Activated T-helper 1 cell treated with anti-CD3 and anti-CD28 coated beads, Interleukin-2, amount 50 U/mL, for 16 hours (primary cell): Measurements from ENCODE around the gene SLC16A11.

ENCODE experiments used
- DNase-seq, 2 donors: peaks; one replicate each; pipeline ENCODE4 v3.0.0-alpha.2; 2020; ENCODE audit warnings: low read depth in 1 of 2, low spot score in 1 of 2

SLC16A11 gene

GRCh38 chr17:7027335-7027734 is 16.6 kb downstream of the SLC16A11 start:
- DNase-seq: no peak

GRCh38 chr17:7026471-7027115 is 17.3 kb downstream of the SLC16A11 start:
- no peak for DNase-seq

- DNase-seq: no peak
These were observed 18.6 kb downstream of the SLC16A11 start for GRCh38 chr17:7025245-7025644.

- DNase-seq: no peak
These were observed 19.5 kb downstream of the SLC16A11 start for GRCh38 chr17:7024402-7024785.

- DNase-seq: peak; percentile 87 to 89
These were observed 20.1 kb downstream of the SLC16A11 start for GRCh38 chr17:7023576-7024401.

GRCh38 chr17:7022781-7023571 is 20.9 kb downstream of the SLC16A11 start, which contains the start of gene BCL6B:
BCL6B (plus strand) TSS chr17:7023050; CDS start chr17:7023672, 622 bp downstream.
- DNase-seq: no peak

- DNase-seq: peak; percentile 65 to 68
These were observed 21.7 kb downstream of the SLC16A11 start for GRCh38 chr17:7021993-7022778.

GRCh38 chr17:7020894-7021664 is 22.8 kb downstream of the SLC16A11 start:
- no peak for DNase-seq

- DNase-seq: no peak
These were observed 23.9 kb downstream of the SLC16A11 start for GRCh38 chr17:7019839-7020519.

- DNase-seq: no peak
These were observed 24.5 kb downstream of the SLC16A11 start for GRCh38 chr17:7019367-7019766.

GRCh38 chr17:7018331-7018964 is 25.4 kb downstream of the SLC16A11 start:
- no peak for DNase-seq

- no peak for DNase-seq
These were observed 26.1 kb downstream of the SLC16A11 start for GRCh38 chr17:7017827-7018200.

- no peak for DNase-seq
These were observed 26.7 kb downstream of the SLC16A11 start for GRCh38 chr17:7016886-7017826.

- no peak for DNase-seq
These were observed 27.5 kb downstream of the SLC16A11 start for GRCh38 chr17:7016418-7016817.

GRCh38 chr17:7014995-7015958 is 28.6 kb downstream of the SLC16A11 start:
- peak; percentile 48 to 71 for DNase-seq

- DNase-seq: peak; percentile 92 to 98
These were observed 29.5 kb downstream of the SLC16A11 start for GRCh38 chr17:7014261-7014994.
